H1 (cell line): ENCODE data around the gene TMBIM1. TPM values are rescaled to one million over a fixed set of nuclear protein-coding genes. Genes with fewer than 3 reads are reported as not detected.

ENCODE experiments used
- CTCF ChIA-PET: fragments of 300-600 bp; sonication (Branson Sonifier 250); formaldehyde crosslinking; loops from one replicate; lab custom pipeline; 2021; ENCODE audit not compliant: partially characterized antibody; lab: Charles Lee
- POLR2A ChIA-PET: fragments of 300-600 bp; sonication (Branson Sonifier 250); formaldehyde crosslinking; loops from one replicate; lab custom pipeline; 2021; ENCODE audit warnings: inconsistent platforms; ENCODE audit not compliant: partially characterized antibody; lab: Charles Lee
- DNase-seq, 2 experiments: peaks; one replicate each; pipeline versions ENCODE4 v3.0.0 to v3.0.0-alpha.2; 2010 to 2022; ENCODE audit warnings: low spot score in 2 of 2, low read depth in 1 of 2, mixed read lengths in 1 of 2
- FAIRE-seq: peaks from 2 replicates; lab custom pipeline; 2011; peaks lifted over from hg19 to GRCh38; lab: Jason Lieb, UNC
- H2AFZ ChIP-seq: 2 replicates; pipeline ENCODE4 v1.8.1; 2012; ENCODE audit warnings: low read length, inconsistent platforms
- H2AK5ac ChIP-seq: 2 replicates; pipeline ENCODE4 v1.6.1; 2013; ENCODE audit warnings: low read depth, low read length
- H2BK120ac ChIP-seq: replicated peaks from 2 replicates; pipeline ENCODE3; 2013; ENCODE audit warnings: low read depth, low read length, inconsistent platforms
- H2BK12ac ChIP-seq: 2 replicates; pipeline ENCODE4 v1.6.1; 2013; ENCODE audit warnings: low read depth, low read length
- H2BK15ac ChIP-seq: 2 replicates; pipeline ENCODE4 v1.6.1; 2013; ENCODE audit warnings: low read length
- H2BK20ac ChIP-seq: 2 replicates; pipeline ENCODE4 v1.6.1; 2013; ENCODE audit warnings: low read length
- H2BK5ac ChIP-seq: 2 replicates; pipeline ENCODE4 v1.6.1; 2013; ENCODE audit warnings: low read depth, low read length
- H3K14ac ChIP-seq: 2 replicates; pipeline ENCODE4 v1.6.1; 2013; ENCODE audit warnings: inconsistent platforms; ENCODE audit not compliant: insufficient read length
- H3K18ac ChIP-seq: 2 replicates; pipeline ENCODE4 v1.6.1; 2013; ENCODE audit warnings: low read length; ENCODE audit errors: extremely low read depth
- H3K23ac ChIP-seq: 2 replicates; pipeline ENCODE4 v1.6.1; 2013; ENCODE audit warnings: inconsistent platforms; ENCODE audit not compliant: insufficient read length
- H3K23me2 ChIP-seq: 2 replicates; pipeline ENCODE4 v1.6.1; 2013; ENCODE audit warnings: low read depth, low read length
- H3K27ac ChIP-seq: 2 replicates; pipeline ENCODE4 v1.6.1; 2011; ENCODE audit warnings: low read depth, low read length, inconsistent platforms
- H3K27me3 ChIP-seq, 4 experiments: replicated peaks in 1 of 4; 1 replicate in 1 of 4; 2 replicates in 3 of 4; pipeline versions ENCODE4 v1.6.1 to v1.8.1; 2011 to 2013; ENCODE audit warnings: low read length in 3 of 4, mild to moderate bottlenecking in 3 of 4, inconsistent platforms in 2 of 4, mixed read lengths in 2 of 4, moderate library complexity in 1 of 4; ENCODE audit not compliant: control insufficient read depth in 3 of 4, insufficient read depth in 3 of 4; ENCODE audit errors: extremely low read depth in 1 of 4
- H3K36me3 ChIP-seq, 4 experiments: 2 replicates each; pipeline versions ENCODE4 v1.6.1 to v1.8.1; 2011 to 2013; ENCODE audit warnings: mild to moderate bottlenecking in 4 of 4, low read length in 3 of 4, moderate library complexity in 2 of 4, control low read depth in 1 of 4, inconsistent platforms in 1 of 4; ENCODE audit not compliant: insufficient read depth in 4 of 4, control insufficient read depth in 2 of 4
- H3K4ac ChIP-seq: replicated peaks from 2 replicates; pipeline ENCODE3; 2013; ENCODE audit warnings: low read length, low read depth, mixed read lengths, inconsistent platforms; ENCODE audit not compliant: insufficient read length
- H3K4me1 ChIP-seq, 4 experiments: replicated peaks in 1 of 4; 1 replicate in 1 of 4; 2 replicates in 3 of 4; pipeline versions ENCODE4 v1.6.1 to v1.8.1; 2011 to 2013; ENCODE audit warnings: low read length in 3 of 4, inconsistent platforms in 2 of 4, mixed read lengths in 1 of 4; ENCODE audit not compliant: insufficient read depth in 4 of 4, control insufficient read depth in 3 of 4
- H3K4me2 ChIP-seq, 2 experiments: 2 replicates each; pipeline versions ENCODE4 v1.6.1 to v1.8.1; 2011 to 2013; ENCODE audit warnings: low read depth in 2 of 2, low read length in 2 of 2, control low read depth in 1 of 2, inconsistent platforms in 1 of 2, mild to moderate bottlenecking in 1 of 2; ENCODE audit not compliant: insufficient read depth in 1 of 2
- H3K4me3 ChIP-seq, 4 experiments: fragments of 200-600, 300-600 bp in 1 of 4; sonication (generic), shearing (Covaris generic), sonication (Bioruptor Twin) in 1 of 4; 2 replicates each; pipeline versions ENCODE4 v1.5.1 to v1.8.1; 2011 to 2016; ENCODE audit warnings: low read length in 4 of 4, low read depth in 3 of 4, control low read depth in 2 of 4, inconsistent platforms in 2 of 4, mild to moderate bottlenecking in 2 of 4, mixed read lengths in 1 of 4, moderate library complexity in 1 of 4; ENCODE audit not compliant: insufficient read depth in 2 of 4; ENCODE audit errors: extremely low read depth in 1 of 4
- H3K56ac ChIP-seq: replicated peaks from 2 replicates; pipeline ENCODE3; 2013; ENCODE audit warnings: low read depth, mild to moderate bottlenecking, mixed read lengths, low read length, inconsistent platforms; ENCODE audit not compliant: insufficient read length
- H3K79me1 ChIP-seq: 2 replicates; pipeline ENCODE4 v1.6.1; 2013; ENCODE audit warnings: low read depth, low read length, control low read depth
- H3K79me2 ChIP-seq, 2 experiments: 2 replicates each; pipeline versions ENCODE4 v1.6.1 to v1.8.1; 2012 to 2013; ENCODE audit warnings: low read length in 2 of 2, mild to moderate bottlenecking in 2 of 2, inconsistent platforms in 1 of 2; ENCODE audit not compliant: insufficient read depth in 2 of 2, control insufficient read depth in 1 of 2
- H3K9ac ChIP-seq, 4 experiments: replicated peaks in 1 of 4; 1 replicate in 1 of 4; 2 replicates in 3 of 4; pipeline versions ENCODE4 v1.6.1 to v1.8.1; 2011 to 2013; ENCODE audit warnings: low read depth in 3 of 4, low read length in 3 of 4, control low read depth in 2 of 4, mild to moderate bottlenecking in 2 of 4, moderate library complexity in 2 of 4, inconsistent platforms in 1 of 4; ENCODE audit errors: extremely low read depth in 1 of 4
- H3K9me3 ChIP-seq, 2 experiments: 2 replicates each; pipeline versions ENCODE4 v1.6.1 to v1.8.1; 2012 to 2013; ENCODE audit warnings: mild to moderate bottlenecking in 2 of 2, moderate library complexity in 2 of 2, control low read depth in 1 of 2, inconsistent platforms in 1 of 2, low read depth in 1 of 2, low read length in 1 of 2, mixed read lengths in 1 of 2; ENCODE audit not compliant: insufficient read depth in 2 of 2
- H4K20me1 ChIP-seq, 2 experiments: replicated peaks in 1 of 2; 2 replicates each; pipeline versions ENCODE3 to v1.8.1; 2011 to 2013; ENCODE audit warnings: inconsistent platforms in 2 of 2, low read length in 2 of 2, mild to moderate bottlenecking in 1 of 2; ENCODE audit not compliant: insufficient read depth in 2 of 2, control insufficient read depth in 1 of 2
- H4K5ac ChIP-seq: 2 replicates; pipeline ENCODE4 v1.6.1; 2013; ENCODE audit warnings: low read length, low read depth, mixed read lengths, inconsistent platforms; ENCODE audit not compliant: insufficient read length
- H4K8ac ChIP-seq: 2 replicates; pipeline ENCODE4 v1.8.0; 2013; ENCODE audit warnings: mild to moderate bottlenecking, moderate library complexity, low read length, inconsistent platforms; ENCODE audit not compliant: insufficient read depth; ENCODE audit errors: extremely low read depth
- H4K91ac ChIP-seq: replicated peaks from 2 replicates; pipeline ENCODE3; 2013; ENCODE audit warnings: low read length, mixed read lengths, inconsistent platforms; ENCODE audit not compliant: insufficient read length
- BCL11A ChIP-seq, 2 experiments: IDR thresholded peaks; one replicate each; pipeline ENCODE4 v1.6.1; 2011; ENCODE audit warnings: low read depth in 2 of 2, low read length in 2 of 2, mild to moderate bottlenecking in 2 of 2
- BRCA1 ChIP-seq: IDR thresholded peaks from 2 replicates; pipeline ENCODE4 v1.6.1; 2012; ENCODE audit warnings: low read depth, low read length, improper control_type of control experiment
- CHD2 ChIP-seq: IDR thresholded peaks from 2 replicates; pipeline ENCODE4 v1.6.1; 2012; ENCODE audit warnings: low read length, improper control_type of control experiment
- EP300 ChIP-seq, 2 experiments: IDR thresholded peaks; 1 replicate in 1 of 2; 2 replicates in 1 of 2; pipeline ENCODE4 v1.6.1; 2011 to 2012; ENCODE audit warnings: low read depth in 2 of 2, low read length in 2 of 2, mild to moderate bottlenecking in 2 of 2, borderline replicate concordance in 1 of 2, inconsistent platforms in 1 of 2, moderate library complexity in 1 of 2
- EZH2 ChIP-seq: fragments of 200-600 bp; sonication (generic); IDR thresholded peaks from 2 replicates; pipeline ENCODE4 v1.7.1; 2012; ENCODE audit warnings: low read depth, mild to moderate bottlenecking, moderate library complexity, low read length, inconsistent platforms; ENCODE audit not compliant: severe bottlenecking
- PHF8 ChIP-seq: fragments of 200-600 bp; sonication (generic); conservative IDR thresholded peaks from 2 replicates; pipeline ENCODE4 v1.7.1; 2012; ENCODE audit warnings: low read depth, mild to moderate bottlenecking, inconsistent platforms, low read length, moderate library complexity
- POU5F1 ChIP-seq: IDR thresholded peaks from 2 replicates; pipeline ENCODE4 v1.6.1; 2011; ENCODE audit warnings: low read depth, mild to moderate bottlenecking, low read length, moderate library complexity
- RAD21 ChIP-seq, 2 experiments: IDR thresholded peaks in 1 of 2; conservative IDR thresholded peaks in 1 of 2; 2 replicates each; pipeline ENCODE4 v1.6.1; 2011; ENCODE audit warnings: low read depth in 2 of 2, low read length in 2 of 2, improper control_type of control experiment in 1 of 2, inconsistent platforms in 1 of 2, mild to moderate bottlenecking in 1 of 2, moderate library complexity in 1 of 2
- ZNF274 ChIP-seq: IDR thresholded peaks from 2 replicates; pipeline ENCODE4 v1.7.0; 2012; ENCODE audit warnings: low read length, borderline replicate concordance; ENCODE audit errors: extremely low read depth
- WGBS, 2 experiments: shearing (Covaris generic) in 1 of 2; methylation state at CpG; one replicate each; pipeline versions ENCODE4 v1.1.6 to v1.1.7; 2013 to 2015; ENCODE audit warnings: low lambda C conversion rate in 2 of 2, mixed read lengths in 2 of 2, inconsistent platforms in 1 of 2, low coverage in 1 of 2, missing lambda C conversion rate in 1 of 2; ENCODE audit not compliant: insufficient replicate concordance in 2 of 2, insufficient coverage in 1 of 2, insufficient read length in 1 of 2; ENCODE audit errors: extremely low coverage in 1 of 2, missing lambda C conversion rate in 1 of 2; 5-methylcytosine and 5-hydroxymethylcytosine counted together
- polyA plus RNA-seq, 7 experiments: library from polyadenylated mRNA; depleted of rRNA in 3 of 7; stranded (reverse) in 5 of 7; unstranded in 2 of 7; fragments of >200 nt in 5 of 7; fragments of 200-250 nt in 2 of 7; gene quantifications; 1 replicate in 5 of 7; 2 replicates in 1 of 7; 4 replicates in 1 of 7; pipeline versions ENCODE4 v1.2.1 to v1.2.3, GENCODE V29; 2011 to 2013; ENCODE audit warnings: missing spikeins in 2 of 7, mixed read lengths in 2 of 7
- total RNA-seq: library from RNA; stranded (reverse); fragmentation: NEBNext Ultra II Directional; extraction: Animal tissue kit (Norgen Biotek cat#: 25700); gene quantifications from 2 replicates; pipeline ENCODE4 v1.2.1, GENCODE V29; 2021

Gene TMBIM1
- total and polyA plus RNA-seq, 2 of the 8 experiments (the other 6 are each of a cell fraction or from before 2014, with no cell fraction given): 22.1 to 36.8 TPM

DNA sequence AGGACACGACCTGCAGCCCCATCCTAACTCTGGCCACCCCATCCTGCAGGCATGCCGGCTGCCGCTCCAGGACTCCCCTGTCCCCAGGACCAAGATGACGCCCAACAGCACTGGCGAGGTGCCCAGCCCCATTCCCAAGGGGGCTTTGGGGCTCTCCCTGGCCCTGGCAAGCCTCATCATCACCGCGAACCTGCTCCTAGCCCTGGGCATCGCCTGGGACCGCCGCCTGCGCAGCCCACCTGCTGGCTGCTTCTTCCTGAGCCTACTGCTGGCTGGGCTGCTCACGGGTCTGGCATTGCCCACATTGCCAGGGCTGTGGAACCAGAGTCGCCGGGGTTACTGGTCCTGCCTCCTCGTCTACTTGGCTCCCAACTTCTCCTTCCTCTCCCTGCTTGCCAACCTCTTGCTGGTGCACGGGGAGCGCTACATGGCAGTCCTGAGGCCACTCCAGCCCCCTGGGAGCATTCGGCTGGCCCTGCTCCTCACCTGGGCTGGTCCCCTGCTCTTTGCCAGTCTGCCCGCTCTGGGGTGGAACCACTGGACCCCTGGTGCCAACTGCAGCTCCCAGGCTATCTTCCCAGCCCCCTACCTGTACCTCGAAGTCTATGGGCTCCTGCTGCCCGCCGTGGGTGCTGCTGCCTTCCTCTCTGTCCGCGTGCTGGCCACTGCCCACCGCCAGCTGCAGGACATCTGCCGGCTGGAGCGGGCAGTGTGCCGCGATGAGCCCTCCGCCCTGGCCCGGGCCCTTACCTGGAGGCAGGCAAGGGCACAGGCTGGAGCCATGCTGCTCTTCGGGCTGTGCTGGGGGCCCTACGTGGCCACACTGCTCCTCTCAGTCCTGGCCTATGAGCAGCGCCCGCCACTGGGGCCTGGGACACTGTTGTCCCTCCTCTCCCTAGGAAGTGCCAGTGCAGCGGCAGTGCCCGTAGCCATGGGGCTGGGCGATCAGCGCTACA, 29.4 kb downstream of the TMBIM1 start:
- peaks cover 15 to 40% (median 20%) of the 10 kb centered on the region in 4 experiments; a peak in 7 of 8 replicates for H3K36me3 ChIP-seq
- DNase-seq: no peak
- TF ChIP-seq POU5F1 (no peak), EP300 (IDR thresholded peaks at IDR 0.05; ENCODE audit: borderline replicate concordance in 1 of 2, low read depth in 2 of 2, low read length in 2 of 2) (no peak), PHF8 (no peak), EZH2 (no peak), BRCA1 (no peak), ZNF274 (no peak), RAD21 (IDR thresholded peaks at IDR 0.05 in 1 of 2, conservative IDR thresholded peaks at IDR 0.05 in 1 of 2; ENCODE audit: low read depth in 2 of 2, low read length in 2 of 2) (no peak), BCL11A (IDR thresholded peaks at IDR 0.05; ENCODE audit: low read depth in 2 of 2, low read length in 2 of 2) (no peak), CHD2 (no peak)

More for the DNA sequence above, 29.4 kb downstream of the TMBIM1 start:
- no peak overlapping the region for H3K4me2 ChIP-seq
- no peaks in the 10 kb centered on the region for H3K23me2 ChIP-seq
- no peak overlapping the region for H3K4ac ChIP-seq
- ChIA-PET CTCF (interaction anchor here (0.6 to 9.0 kb wide), 7 partner anchors 11 to 120 kb away, joined by 3 to 81 read pairs (median 4); partner anchors contain the start of genes AAMP and PNKD), POLR2A (interaction anchor here (0.9 to 3.7 kb wide), 5 partner anchors 7 to 305 kb away, joined by 3 to 29 read pairs (median 5); partner anchors contain the start of genes AAMP, PNKD and USP37)
- H2BK120ac ChIP-seq: no peak overlapping the region
- no peak overlapping the region for H4K91ac ChIP-seq
- no peaks in the 10 kb centered on the region for H3K27me3 ChIP-seq
- FAIRE-seq: no peak
- H2AK5ac ChIP-seq: no peak overlapping the region
- no peak overlapping the region for H3K14ac ChIP-seq
- no peak overlapping the region; the same call in 1 of the 2 replicates for H4K8ac ChIP-seq
- no peak overlapping the region for H2BK12ac ChIP-seq
- H3K4me3 ChIP-seq: no peak overlapping the region
- H3K79me1 ChIP-seq: no peaks in the 10 kb centered on the region; the same call in 1 of the 2 replicates
- no peak overlapping the region for H3K27ac ChIP-seq
- no peak overlapping the region for H3K23ac ChIP-seq
- no peak overlapping the region for H3K56ac ChIP-seq
- H3K4me1 ChIP-seq: peaks cover 3 to 22% (median 15%) of the 10 kb centered on the region in 4 experiments
- 92% methylated on average over 38 of the region's 39 CpGs; no CpG with 5 or more reads in 1 of the 2 experiments for WGBS, 2 experiments
- H4K20me1 ChIP-seq: peaks cover 0 to 14% of the 10 kb centered on the region in 2 experiments
- no peaks in the 10 kb centered on the region for H3K79me2 ChIP-seq
- no peak overlapping the region for H3K18ac ChIP-seq
- no peak overlapping the region for H2BK20ac ChIP-seq
- no peak overlapping the region for H2AFZ ChIP-seq
- H2BK5ac ChIP-seq: no peak overlapping the region
- H3K9ac ChIP-seq: no peak overlapping the region
- H2BK15ac ChIP-seq: no peak overlapping the region
- H4K5ac ChIP-seq: no peak overlapping the region
- no peaks in the 10 kb centered on the region for H3K9me3 ChIP-seq
